ENCODE measurements around the gene C3orf70.

C3orf70 gene

DNA sequence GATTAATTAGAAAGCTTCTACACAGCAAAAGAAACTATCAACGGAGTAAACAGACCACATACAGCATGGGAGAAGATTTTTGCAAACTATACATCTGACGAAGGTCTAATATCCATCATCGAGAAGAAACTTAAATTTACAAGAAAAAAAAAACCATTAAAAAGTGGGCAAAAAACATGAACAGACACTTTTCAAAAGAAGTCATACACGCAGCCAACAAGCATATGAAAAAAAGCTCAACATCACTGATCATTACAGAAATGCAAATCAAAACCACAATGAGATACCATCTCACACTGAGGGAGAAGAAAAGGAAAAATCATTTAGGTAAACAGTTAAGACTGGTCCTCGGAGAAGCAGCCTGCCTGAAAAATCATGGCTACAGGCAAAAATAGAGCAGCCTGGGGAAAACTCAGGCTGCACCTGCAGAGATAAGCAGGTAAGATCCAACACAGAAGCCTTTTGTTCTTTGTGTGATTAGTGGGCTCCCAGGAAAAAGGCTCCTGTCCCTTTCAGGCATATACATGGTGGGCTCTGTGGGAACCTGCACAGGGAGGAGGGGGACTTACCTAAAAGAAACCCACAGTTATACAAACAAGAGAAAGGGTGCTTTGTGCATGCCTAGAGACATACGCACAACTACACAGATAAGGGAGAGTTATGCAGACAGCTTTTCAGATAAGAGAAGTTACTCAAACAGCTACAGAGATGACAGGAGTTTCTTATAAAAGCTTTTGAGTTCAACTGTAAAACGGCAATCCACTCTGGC lies 49.3 kb downstream of the C3orf70 start:
- H3K27ac ChIP-seq = no peak overlapping the region
- TF ChIP-seq, protein P1, sequence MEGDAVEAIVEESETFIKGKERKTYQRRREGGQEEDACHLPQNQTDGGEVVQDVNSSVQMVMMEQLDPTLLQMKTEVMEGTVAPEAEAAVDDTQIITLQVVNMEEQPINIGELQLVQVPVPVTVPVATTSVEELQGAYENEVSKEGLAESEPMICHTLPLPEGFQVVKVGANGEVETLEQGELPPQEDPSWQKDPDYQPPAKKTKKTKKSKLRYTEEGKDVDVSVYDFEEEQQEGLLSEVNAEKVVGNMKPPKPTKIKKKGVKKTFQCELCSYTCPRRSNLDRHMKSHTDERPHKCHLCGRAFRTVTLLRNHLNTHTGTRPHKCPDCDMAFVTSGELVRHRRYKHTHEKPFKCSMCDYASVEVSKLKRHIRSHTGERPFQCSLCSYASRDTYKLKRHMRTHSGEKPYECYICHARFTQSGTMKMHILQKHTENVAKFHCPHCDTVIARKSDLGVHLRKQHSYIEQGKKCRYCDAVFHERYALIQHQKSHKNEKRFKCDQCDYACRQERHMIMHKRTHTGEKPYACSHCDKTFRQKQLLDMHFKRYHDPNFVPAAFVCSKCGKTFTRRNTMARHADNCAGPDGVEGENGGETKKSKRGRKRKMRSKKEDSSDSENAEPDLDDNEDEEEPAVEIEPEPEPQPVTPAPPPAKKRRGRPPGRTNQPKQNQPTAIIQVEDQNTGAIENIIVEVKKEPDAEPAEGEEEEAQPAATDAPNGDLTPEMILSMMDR (conservative IDR thresholded peaks at IDR 0.05) = no peak

DNA sequence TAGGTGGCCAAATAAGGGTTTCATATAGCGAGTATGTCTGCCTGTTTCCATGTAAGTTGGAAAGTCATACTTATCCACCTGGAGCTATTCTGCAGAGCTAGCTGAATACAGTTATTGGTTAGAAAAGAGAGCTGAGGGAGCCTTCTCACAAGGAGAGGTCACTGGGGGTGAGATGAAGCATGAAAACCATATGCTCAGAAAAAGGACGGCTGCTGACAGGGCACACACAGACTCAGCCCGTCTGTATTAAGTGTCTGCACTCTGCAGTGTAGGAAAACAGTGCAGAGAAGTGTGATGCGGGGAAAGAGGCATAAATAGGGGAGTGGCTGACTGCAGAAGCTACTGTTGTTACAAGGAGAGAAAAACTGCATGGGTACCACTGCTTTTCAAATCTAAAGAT lies 58.2 kb downstream of the C3orf70 start:
- H3K27ac ChIP-seq = no peak overlapping the region
- TF ChIP-seq, protein P1 (conservative IDR thresholded peaks at IDR 0.05) = no peak

DNA sequence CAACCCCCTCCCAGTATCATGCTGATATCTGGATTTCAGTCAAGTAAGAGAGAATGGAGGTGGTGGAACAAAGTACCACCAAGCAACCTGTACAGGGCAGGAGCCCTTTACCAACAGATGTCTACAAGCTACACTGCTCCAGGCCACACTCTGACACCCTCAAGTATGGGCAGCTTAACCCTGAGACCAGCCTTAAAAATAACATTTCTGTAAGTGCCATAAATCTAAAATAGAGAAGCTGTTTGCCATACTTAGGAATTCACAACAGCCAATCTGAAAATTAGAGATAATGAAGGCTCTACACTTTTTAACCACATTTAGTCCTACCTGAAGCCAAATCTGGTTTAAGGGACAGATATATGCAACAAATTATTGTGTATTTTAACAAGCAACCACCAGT lies 59.7 kb downstream of the C3orf70 start:
- TF ChIP-seq, protein P1 (conservative IDR thresholded peaks at IDR 0.05) = no peak

DNA sequence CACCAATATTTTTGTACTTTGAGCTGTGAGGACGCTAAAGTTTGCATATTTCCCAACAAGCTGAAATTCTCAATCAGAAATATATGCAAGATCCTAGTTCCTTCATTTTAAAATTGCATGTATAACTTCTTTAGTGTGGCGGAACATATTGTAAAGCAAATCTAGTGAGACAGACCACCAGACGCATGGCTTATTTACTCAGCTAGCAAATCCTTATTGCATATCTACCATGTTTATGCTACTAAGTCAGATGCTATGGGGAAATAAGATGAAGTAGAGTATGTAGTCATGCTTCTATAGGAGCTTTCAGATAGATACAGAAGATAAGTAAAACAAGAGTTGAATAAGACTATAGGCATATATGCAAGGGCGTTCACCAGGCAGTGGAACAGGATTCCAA lies 62.0 kb downstream of the C3orf70 start:
- TF ChIP-seq, protein P1 (conservative IDR thresholded peaks at IDR 0.05) = no peak

More for the DNA sequence above, 59.7 kb downstream of the C3orf70 start:
- H3K27ac ChIP-seq = no peak overlapping the region

DNA sequence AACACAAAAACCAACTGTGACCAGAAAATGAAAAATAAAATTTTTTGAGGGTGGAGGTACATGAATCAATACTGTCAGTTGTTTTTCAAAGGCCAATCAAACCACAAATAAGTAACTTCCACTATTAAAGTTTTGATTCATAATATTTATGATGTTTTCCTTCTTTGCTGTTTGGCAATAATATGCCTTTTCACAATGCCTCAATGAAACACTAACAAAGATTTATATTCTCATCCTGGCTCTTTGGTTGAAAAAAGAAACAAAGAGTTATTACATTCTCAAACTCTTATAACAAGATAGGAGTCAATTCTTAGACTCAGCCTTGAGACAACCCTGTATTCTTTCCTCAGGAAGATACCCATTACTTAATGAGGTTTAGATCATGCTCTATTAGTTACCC lies 63.1 kb downstream of the C3orf70 start:
- H3K27ac ChIP-seq = no peak overlapping the region
- TF ChIP-seq, protein P1 (conservative IDR thresholded peaks at IDR 0.05) = no peak

More for the DNA sequence above, 62.0 kb downstream of the C3orf70 start:
- H3K27ac ChIP-seq = no peak overlapping the region

DNA sequence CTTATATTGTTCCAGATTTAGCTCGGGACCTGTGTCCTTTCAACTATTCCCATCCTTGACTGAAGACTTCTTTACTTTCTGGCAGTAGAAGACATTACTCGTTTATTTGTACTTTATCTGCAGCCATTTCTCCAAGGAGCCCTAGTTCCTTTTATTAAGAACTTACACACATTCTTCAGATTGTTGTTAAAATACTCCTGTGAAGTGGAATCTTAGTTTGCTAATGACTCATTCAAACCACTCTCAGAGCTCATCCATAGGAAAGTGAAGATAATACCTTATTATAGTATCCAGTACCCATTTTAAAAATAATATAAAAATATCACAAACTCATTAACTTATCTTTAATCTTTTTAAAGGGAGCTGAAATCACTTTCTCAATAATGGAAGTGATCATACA lies 63.5 kb downstream of the C3orf70 start:
- no peak overlapping the region for H3K27ac ChIP-seq
- TF ChIP-seq, protein P1 (conservative IDR thresholded peaks at IDR 0.05) = no peak

DNA sequence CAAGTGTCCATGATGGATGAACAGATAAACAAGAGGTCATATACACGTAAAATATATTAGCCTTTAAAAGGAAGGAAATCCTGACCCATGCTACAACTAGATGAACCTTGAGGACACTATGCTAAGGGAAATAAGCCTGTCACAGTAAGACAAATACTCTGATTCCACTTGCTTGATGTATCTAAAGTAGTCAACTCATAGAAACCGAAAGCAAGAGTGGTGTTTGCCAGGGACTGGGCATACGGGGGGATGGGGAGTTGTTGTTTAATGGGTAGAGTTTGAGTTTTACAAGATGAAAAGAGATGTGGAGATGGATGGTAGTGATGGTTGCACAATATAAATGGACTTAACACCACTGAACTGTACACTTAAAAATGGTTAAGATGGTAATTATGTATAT lies 65.4 kb downstream of the C3orf70 start:
- TF ChIP-seq, protein P1 (conservative IDR thresholded peaks at IDR 0.05) = no peak

More for the DNA sequence above, 65.4 kb downstream of the C3orf70 start:
- H3K27ac ChIP-seq = no peak overlapping the region

Measured in VCaP (cell line).